Lung (tissue), 12 donors: Measurements from ENCODE around the gene ATRNL1. TPM values are rescaled to one million over a fixed set of nuclear protein-coding genes. Genes with fewer than 3 reads are reported as not detected.

ENCODE experiments used
- ATAC-seq: fragments of 200-7000 bp; cut with Tn5 transposase; one replicate; pipeline ENCODE4 v1.9.1; 2020; ENCODE audit warnings: moderate number of reproducible peaks; ENCODE audit not compliant: insufficient read depth, low FRiP score
- DNase-seq, 3 donors: peaks; one replicate each; pipeline ENCODE4 v3.0.0-alpha.2; 2013 to 2017
- H3K27ac ChIP-seq, 2 donors: one replicate each; pipeline ENCODE4 v1.5.1; 2013; ENCODE audit warnings: mild to moderate bottlenecking in 2 of 2, moderate library complexity in 2 of 2, control low read depth in 1 of 2, inconsistent platforms in 1 of 2, low read depth in 1 of 2, low read length in 1 of 2
- H3K27me3 ChIP-seq, 3 donors: one replicate each; pipeline ENCODE4 v1.5.1; 2013; ENCODE audit warnings: low read length in 2 of 3; ENCODE audit not compliant: control insufficient read depth in 3 of 3, insufficient read depth in 3 of 3
- H3K36me3 ChIP-seq, 4 donors: one replicate each; pipeline ENCODE4 v1.5.1; 2013; ENCODE audit warnings: low read length in 4 of 4, mild to moderate bottlenecking in 1 of 4, moderate library complexity in 1 of 4; ENCODE audit not compliant: control insufficient read depth in 4 of 4, insufficient read depth in 4 of 4
- H3K4me1 ChIP-seq, 5 donors: one replicate each; pipeline ENCODE4 v1.5.1; 2013; ENCODE audit warnings: low read length in 5 of 5, mild to moderate bottlenecking in 2 of 5, moderate library complexity in 1 of 5; ENCODE audit not compliant: control insufficient read depth in 5 of 5, insufficient read depth in 5 of 5
- H3K4me3 ChIP-seq: one replicate; pipeline ENCODE4 v1.5.1; 2013; ENCODE audit warnings: mild to moderate bottlenecking, control low read depth, moderate library complexity
- H3K9ac ChIP-seq, 2 donors: one replicate each; pipeline ENCODE4 v1.5.1; 2013; ENCODE audit warnings: low read length in 2 of 2, control low read depth in 1 of 2; ENCODE audit not compliant: insufficient read depth in 1 of 2
- H3K9me3 ChIP-seq, 4 donors: one replicate each; pipeline ENCODE4 v1.5.1; 2013; ENCODE audit warnings: low read length in 3 of 4, mild to moderate bottlenecking in 1 of 4, moderate library complexity in 1 of 4; ENCODE audit not compliant: control insufficient read depth in 4 of 4, insufficient read depth in 3 of 4
- WGBS, 2 donors: extraction: QIAGEN DNeasy Blood & Tissue Kit; methylation state at CpG; one replicate each; pipeline ENCODE4 v1.1.7; 2013; 5-methylcytosine and 5-hydroxymethylcytosine counted together
- polyA plus RNA-seq, 2 donors: library from polyadenylated mRNA; stranded (reverse); fragments of 200-250 nt; gene quantifications; one replicate each; pipeline ENCODE4 v1.2.1, GENCODE V29; 2013
- total RNA-seq, 2 donors: library from RNA; depleted of rRNA in 1 of 2; stranded (reverse); fragments of >200 nt in 1 of 2; gene quantifications; one replicate each; pipeline ENCODE4 v1.2.1, GENCODE V29; 2014 to 2021
- TF ChIP-seq, protein P1 (sequence below): IDR thresholded peaks from 2 replicates; pipeline ENCODE4 v1.5.1; 2012; ENCODE audit warnings: mild to moderate bottlenecking; ENCODE audit errors: control extremely low read depth, extremely low read depth
- donor health status: control.
- donor health status: control.
- donor health status: Bipolar disorder and iron deficiency.
- donor health status: healthy.
- donor health status: DM: yes; HTN: yes; CAD: no.

ATRNL1 gene
- total and polyA plus RNA-seq, 4 donors, result 0.05 to 11.1 (median 0.24) TPM

GRCh38 chr10:115980470-115980869, 887.3 kb downstream of the ATRNL1 start:
- no peaks in the 10 kb centered on the region for H3K27me3 ChIP-seq
- no peak for ATAC-seq
- WGBS, 2 donors, result 73 to 81% methylated on average over 2 of the region's 2 CpGs

GRCh38 chr10:115981081-115981480, 887.9 kb downstream of the ATRNL1 start:
- TF ChIP-seq, protein P1, sequence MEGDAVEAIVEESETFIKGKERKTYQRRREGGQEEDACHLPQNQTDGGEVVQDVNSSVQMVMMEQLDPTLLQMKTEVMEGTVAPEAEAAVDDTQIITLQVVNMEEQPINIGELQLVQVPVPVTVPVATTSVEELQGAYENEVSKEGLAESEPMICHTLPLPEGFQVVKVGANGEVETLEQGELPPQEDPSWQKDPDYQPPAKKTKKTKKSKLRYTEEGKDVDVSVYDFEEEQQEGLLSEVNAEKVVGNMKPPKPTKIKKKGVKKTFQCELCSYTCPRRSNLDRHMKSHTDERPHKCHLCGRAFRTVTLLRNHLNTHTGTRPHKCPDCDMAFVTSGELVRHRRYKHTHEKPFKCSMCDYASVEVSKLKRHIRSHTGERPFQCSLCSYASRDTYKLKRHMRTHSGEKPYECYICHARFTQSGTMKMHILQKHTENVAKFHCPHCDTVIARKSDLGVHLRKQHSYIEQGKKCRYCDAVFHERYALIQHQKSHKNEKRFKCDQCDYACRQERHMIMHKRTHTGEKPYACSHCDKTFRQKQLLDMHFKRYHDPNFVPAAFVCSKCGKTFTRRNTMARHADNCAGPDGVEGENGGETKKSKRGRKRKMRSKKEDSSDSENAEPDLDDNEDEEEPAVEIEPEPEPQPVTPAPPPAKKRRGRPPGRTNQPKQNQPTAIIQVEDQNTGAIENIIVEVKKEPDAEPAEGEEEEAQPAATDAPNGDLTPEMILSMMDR, result no peak
- no peak overlapping the region for H3K27ac ChIP-seq
- DNase-seq, result peak; percentile 37 to 61 (median 56)
- no peaks in the 10 kb centered on the region for H3K9me3 ChIP-seq
- H3K9ac ChIP-seq, result peak overlapping the region in 1 of 2 donors; percentile 38
- ATAC-seq, result no peak
- H3K27me3 ChIP-seq, result no peaks in the 10 kb centered on the region
- H3K4me3 ChIP-seq, result no peak overlapping the region
- H3K4me1 ChIP-seq, result peaks cover 0 to 8% (median 0%) of the 10 kb centered on the region in 5 donors
- WGBS, 2 donors, result 54 to 71% methylated on average over 8 of the region's 8 CpGs
- no peaks in the 10 kb centered on the region for H3K36me3 ChIP-seq

More at GRCh38 chr10:115980470-115980869, 887.3 kb downstream of the ATRNL1 start:
- Histone ChIP-seq H3K4me1 (peaks cover 0 to 8% (median 0%) of the 10 kb centered on the region in 5 donors), H3K9ac (peak overlapping the region in 1 of 2 donors; percentile 38), H3K27ac (no peak overlapping the region), H3K9me3 (no peaks in the 10 kb centered on the region), H3K36me3 (no peaks in the 10 kb centered on the region), H3K4me3 (no peak overlapping the region)
- TF ChIP-seq, protein P1, result no peak
- DNase-seq, result no peak

DNA sequence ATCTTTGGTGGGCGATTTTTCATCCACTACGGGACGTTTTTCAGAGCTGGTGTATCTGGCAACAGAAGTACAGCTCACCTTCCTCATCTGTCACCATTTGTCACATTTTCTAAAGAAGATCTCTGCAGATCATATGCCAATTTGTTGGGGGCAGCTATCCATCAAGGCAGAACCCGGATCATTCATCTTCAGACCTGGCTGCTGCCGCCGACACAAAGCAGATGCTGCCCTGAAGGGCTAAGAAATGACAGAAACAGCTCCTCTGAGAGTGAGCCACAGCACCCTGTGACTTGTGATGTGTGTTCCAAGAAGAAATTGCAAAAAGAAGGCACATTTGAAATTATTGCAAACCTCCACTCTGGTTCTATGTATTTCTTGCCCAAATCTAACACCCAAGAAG, 888.9 kb downstream of the ATRNL1 start:
- DNase-seq, result no peak
- 93% methylated on average over 6 of the region's 6 CpGs for WGBS, 2 donors
- H3K4me3 ChIP-seq, result no peak overlapping the region
- H3K9ac ChIP-seq, result no peak overlapping the region
- H3K9me3 ChIP-seq, result no peaks in the 10 kb centered on the region
- TF ChIP-seq, protein P1, result no peak
- no peak for ATAC-seq
- H3K4me1 ChIP-seq, result peaks cover 0 to 8% (median 0%) of the 10 kb centered on the region in 5 donors
- no peak overlapping the region for H3K27ac ChIP-seq
- H3K27me3 ChIP-seq, result no peaks in the 10 kb centered on the region
- H3K36me3 ChIP-seq, result no peaks in the 10 kb centered on the region

DNA sequence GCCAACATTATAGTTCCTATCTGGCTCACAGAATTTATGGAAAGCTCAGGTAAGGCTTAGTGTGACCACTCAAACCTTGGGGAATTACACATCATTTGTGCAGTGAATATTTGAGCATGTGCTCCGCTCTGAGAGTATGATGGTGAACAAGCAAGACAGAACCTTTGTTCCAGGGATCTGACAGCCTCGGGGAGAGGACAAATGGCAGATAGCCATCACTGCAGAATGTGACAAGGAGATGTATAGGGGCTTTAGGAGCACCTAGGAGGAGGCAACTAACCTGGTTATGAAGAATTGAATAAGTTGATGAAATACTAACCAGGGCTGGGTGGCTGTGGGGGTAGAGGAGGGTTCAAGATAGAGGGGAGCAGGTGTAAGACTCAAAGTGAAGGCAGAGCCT, 889.4 kb downstream of the ATRNL1 start:
- no peaks in the 10 kb centered on the region for H3K9me3 ChIP-seq
- TF ChIP-seq, protein P1, result no peak
- DNase-seq, result no peak
- 77 to 82% methylated on average over 2 of the region's 2 CpGs for WGBS, 2 donors
- no peak for ATAC-seq
- H3K27ac ChIP-seq, result no peak overlapping the region
- no peaks in the 10 kb centered on the region for H3K27me3 ChIP-seq
- no peak overlapping the region for H3K9ac ChIP-seq
- H3K4me1 ChIP-seq, result peaks cover 0 to 8% (median 0%) of the 10 kb centered on the region in 5 donors
- no peak overlapping the region for H3K4me3 ChIP-seq
- H3K36me3 ChIP-seq, result no peaks in the 10 kb centered on the region
